PFSK-1 (cell line): ENCODE data around the gene NFIB.

Source experiments
- FOXP2 ChIP-seq: optimal IDR thresholded peaks from 2 replicates; pipeline ENCODE3; 2011; ENCODE audit warnings: borderline replicate concordance, control low read depth, inconsistent platforms; ENCODE audit not compliant: insufficient read depth; ENCODE audit errors: extremely low read length, extremely low read depth
- POLR2AphosphoS5 ChIP-seq: IDR thresholded peaks from 2 replicates; pipeline ENCODE4 v1.6.1; 2012; ENCODE audit warnings: low read depth, mild to moderate bottlenecking, control low read depth, low read length, moderate library complexity
- SIN3A ChIP-seq: IDR thresholded peaks from 2 replicates; pipeline ENCODE4 v1.6.1; 2012; ENCODE audit warnings: mild to moderate bottlenecking, low read length, moderate library complexity, borderline replicate concordance; ENCODE audit not compliant: insufficient read depth

GRCh38 chr9:14350349-14350728, 36.4 kb upstream of the NFIB start:
- no peak for TF ChIP-seq POLR2AphosphoS5
- no peak for TF ChIP-seq FOXP2
- no peak for TF ChIP-seq SIN3A
